ENCODE results near the gene FHOD3.

DNA sequence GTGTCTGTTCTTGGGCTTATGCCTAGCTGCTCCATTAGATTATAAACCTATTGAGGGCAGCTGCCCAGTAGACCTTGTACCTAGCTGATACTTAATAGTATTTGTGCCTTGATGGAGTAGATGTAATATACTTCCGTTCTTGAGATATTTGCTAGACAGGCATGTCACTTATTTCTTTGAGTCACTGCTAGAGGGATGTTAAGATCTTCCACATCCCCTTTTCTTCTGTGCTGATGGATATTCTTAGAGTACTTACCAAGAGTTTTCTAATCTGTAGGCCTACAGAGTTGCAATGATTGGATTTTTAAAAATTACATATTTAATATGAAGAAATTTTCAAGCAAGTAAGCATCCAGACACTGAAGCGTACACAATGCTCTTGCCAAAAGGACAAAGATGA, 304.6 kb downstream of the FHOD3 start:
- TF ChIP-seq NRF1 (IDR thresholded peaks at IDR 0.05; ENCODE audit: low read depth, low read length) = no peak
- TF ChIP-seq, protein P1, sequence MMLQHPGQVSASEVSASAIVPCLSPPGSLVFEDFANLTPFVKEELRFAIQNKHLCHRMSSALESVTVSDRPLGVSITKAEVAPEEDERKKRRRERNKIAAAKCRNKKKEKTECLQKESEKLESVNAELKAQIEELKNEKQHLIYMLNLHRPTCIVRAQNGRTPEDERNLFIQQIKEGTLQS (IDR thresholded peaks at IDR 0.05; ENCODE audit: insufficient read depth, low read depth, low read length) = no peak
